IPS-NIHi11 (cell line): Measurements from ENCODE around the gene NETO1.
A peak's percentile ranks its signal among the peaks of the same experiment; 100 is the strongest.

Source experiments
- DNase-seq: peaks from one replicate; pipeline ENCODE4 v3.0.0; 2012; ENCODE audit warnings: mixed read lengths, low spot score

Gene NETO1

GRCh38 chr18:72867746-72868584, at the start of gene NETO1:
NETO1 (minus strand) TSS chr18:72867987; CDS start chr18:72867291, 696 bp downstream.
- DNase-seq: peak; percentile 70

- no peak for DNase-seq
Observed at GRCh38 chr18:72910045-72910444, 42.3 kb upstream of the NETO1 start.

GRCh38 chr18:72908181-72908580, 40.4 kb upstream of the NETO1 start:
- DNase-seq: no peak

GRCh38 chr18:72903033-72903432, 35.2 kb upstream of the NETO1 start:
- DNase-seq: no peak

GRCh38 chr18:72899338-72899737, 31.6 kb upstream of the NETO1 start:
- no peak for DNase-seq

GRCh38 chr18:72898870-72899269, 31.1 kb upstream of the NETO1 start:
- DNase-seq: no peak

- no peak for DNase-seq
Observed at GRCh38 chr18:72895548-72895947, 27.8 kb upstream of the NETO1 start.

GRCh38 chr18:72878561-72878960, 10.8 kb upstream of the NETO1 start:
- DNase-seq: no peak

- DNase-seq: no peak
Observed at GRCh38 chr18:72878143-72878542, 10.4 kb upstream of the NETO1 start.

GRCh38 chr18:72871091-72871490, 3.3 kb upstream of the NETO1 start:
- DNase-seq: no peak

- peak; percentile 41 for DNase-seq
Observed at GRCh38 chr18:72869226-72870185, 1.7 kb upstream of the NETO1 start.

- DNase-seq: peak; percentile 46
Observed at GRCh38 chr18:72868585-72869225, 918 bp upstream of the NETO1 start.

GRCh38 chr18:72866901-72867745, 664 bp downstream of the NETO1 start:
- DNase-seq: peak; percentile 55

GRCh38 chr18:72866442-72866900, 1.3 kb downstream of the NETO1 start:
- no peak for DNase-seq

- DNase-seq: no peak
Observed at GRCh38 chr18:72863754-72864153, 4.0 kb downstream of the NETO1 start.

- no peak for DNase-seq
Observed at GRCh38 chr18:72859088-72859487, 8.7 kb downstream of the NETO1 start.

GRCh38 chr18:72849671-72850070, 18.1 kb downstream of the NETO1 start:
- DNase-seq: no peak

- DNase-seq: no peak
Observed at GRCh38 chr18:72848503-72849237, 19.1 kb downstream of the NETO1 start.

GRCh38 chr18:72847771-72848170, 20.0 kb downstream of the NETO1 start:
- DNase-seq: no peak

GRCh38 chr18:72846736-72847533, 20.9 kb downstream of the NETO1 start:
- no peak for DNase-seq
